ENCODE measurements around the gene FGF9.

The FGF9 gene

DNA sequence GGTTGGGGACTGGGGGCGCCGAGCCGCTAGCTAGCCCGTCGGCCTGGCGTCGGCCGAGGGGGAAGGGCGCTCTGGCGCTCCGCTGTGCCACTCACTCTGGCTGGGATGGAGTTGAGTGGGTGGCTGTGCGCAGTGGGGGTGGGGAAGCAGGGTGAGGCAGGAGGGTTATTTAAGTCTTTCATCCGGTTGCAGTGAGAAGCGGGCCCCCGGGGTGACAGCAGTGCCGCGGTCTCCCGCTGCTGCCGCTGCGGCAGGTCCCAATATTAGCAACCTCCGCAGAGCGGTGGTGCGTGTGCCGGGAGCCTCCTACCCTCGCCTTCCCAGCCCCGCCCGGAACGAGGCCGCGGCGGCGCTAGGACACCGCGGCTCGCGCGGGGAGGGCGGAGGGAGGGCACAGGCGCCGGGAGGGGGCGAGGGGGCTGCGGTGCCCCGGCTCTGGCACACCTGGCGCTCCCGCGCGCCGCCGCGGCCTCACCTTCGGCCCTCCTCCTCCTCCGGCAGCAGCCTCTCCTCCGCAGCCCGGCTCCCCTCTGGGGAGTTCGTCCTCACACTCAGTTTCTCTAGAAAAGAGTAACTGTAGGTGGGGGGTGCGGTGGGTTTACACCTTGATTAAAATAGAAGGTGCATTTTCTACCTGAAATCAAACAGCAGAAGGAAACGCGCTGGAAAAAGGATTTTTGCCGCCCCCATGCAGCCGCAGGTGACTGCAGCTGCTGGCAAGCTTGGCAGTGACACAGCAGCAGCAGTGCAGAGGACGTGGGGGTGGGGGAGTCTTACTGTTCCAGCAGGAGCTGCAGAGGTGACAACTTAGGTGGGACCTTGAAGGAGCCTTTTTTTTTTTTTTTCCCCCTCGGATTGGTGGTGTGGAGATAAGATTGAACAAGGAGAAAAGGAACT is 4.5 kb downstream of the FGF9 start:
- peak; percentile 69 to 72 (median 72) for DNase-seq

DNA sequence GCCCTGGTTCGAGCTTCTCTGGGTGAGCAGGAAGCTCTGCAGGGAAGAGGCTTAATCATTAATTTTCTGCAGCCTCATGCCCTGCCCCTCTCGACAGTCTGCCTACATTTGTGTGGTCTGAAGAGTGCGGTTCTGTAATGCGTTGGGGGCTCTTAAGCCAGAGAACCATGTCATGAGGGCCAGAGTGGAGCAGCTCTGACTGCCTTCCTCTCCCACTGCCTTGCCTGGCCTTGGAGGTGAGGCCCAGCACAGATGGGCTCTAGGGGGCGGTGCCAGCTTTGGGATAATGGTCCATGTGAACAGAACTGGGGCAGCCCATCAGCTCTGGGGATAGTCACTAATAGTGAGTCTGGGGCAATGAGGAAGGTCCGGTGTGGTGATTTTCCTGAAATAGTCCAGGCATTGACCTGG is 5.7 kb downstream of the FGF9 start:
- DNase-seq: peak in 1 of 3 experiments; percentile 10

DNA sequence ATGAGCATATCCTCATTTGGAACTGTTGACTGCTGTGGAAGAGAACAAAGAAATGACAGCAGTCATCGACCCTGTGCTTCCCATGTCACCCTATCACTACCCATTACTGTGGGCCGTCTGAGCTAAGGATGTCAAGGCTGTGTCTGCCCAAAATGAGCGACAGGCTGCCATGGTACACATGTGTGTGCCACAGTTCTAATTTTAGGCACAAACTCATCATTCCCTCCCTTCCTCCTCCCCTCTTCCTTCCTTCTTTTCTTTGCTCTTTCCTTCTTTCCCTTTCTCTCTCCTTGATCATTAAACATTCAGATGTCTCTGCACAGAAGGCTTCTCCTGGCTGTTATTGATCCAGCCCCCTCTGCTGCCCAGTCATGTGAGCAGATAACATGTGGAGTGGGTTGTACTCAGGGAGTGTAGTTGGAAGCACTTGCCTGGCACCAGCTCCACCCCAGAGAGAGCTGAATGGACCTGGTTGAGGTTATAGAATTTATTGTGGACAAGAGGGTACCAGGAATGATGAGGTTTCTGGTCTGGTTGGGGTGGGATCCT is 6.3 kb downstream of the FGF9 start:
- DNase-seq: no peak

DNA sequence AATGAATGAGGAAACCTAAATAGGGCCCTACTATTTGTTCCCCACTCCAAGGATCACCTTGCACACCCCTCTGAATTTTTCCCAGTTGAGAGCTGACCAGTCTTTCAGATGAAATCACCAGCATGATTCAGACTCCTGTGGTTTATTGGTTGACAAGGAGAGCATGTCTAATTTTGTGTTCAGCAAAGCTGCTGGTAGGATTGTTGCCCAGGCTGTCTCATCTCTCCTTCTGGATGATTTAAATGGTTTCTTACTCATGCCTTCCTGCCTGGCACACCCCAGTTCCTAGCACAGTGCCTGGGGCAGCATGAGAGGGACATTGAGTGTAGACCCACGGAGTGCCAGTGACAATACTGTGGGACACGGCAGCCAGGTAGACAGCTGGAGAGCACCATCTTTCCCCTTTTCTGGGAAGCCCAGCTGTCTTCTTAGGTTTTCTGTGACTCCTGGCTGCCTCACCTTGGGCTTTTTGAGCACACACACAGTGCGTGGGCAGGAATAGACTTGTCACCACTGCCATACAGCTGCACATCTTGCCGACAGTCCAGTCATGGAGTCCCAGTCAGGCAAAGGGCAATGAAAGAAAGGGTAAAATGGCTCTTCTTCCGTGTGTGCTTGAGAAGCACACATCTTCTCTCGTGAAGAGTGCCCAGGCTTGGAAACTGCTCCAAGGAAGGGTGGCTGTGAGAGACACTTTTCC is 12.3 kb downstream of the FGF9 start:
- no peak for DNase-seq

DNA sequence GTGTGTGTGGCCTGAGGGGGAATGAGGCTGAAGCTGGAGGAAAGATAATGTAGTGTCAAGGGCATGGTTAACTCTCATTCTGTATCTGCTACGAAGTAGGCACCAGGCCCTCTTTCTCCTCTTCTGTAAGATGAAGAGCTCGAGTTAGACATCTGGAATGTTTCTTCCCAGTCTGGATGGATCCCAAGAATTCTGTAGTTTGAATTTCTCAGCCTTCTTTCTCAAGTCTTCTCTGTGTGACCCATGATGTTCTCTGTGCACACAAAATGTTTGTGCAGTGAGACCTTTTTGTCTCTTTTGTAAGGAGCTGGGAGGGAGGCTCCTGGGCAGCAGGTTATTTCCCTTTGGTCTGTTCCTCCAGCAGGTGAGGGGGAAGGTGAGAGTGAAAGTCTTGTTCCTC is 13.7 kb downstream of the FGF9 start:
- DNase-seq: no peak

DNA sequence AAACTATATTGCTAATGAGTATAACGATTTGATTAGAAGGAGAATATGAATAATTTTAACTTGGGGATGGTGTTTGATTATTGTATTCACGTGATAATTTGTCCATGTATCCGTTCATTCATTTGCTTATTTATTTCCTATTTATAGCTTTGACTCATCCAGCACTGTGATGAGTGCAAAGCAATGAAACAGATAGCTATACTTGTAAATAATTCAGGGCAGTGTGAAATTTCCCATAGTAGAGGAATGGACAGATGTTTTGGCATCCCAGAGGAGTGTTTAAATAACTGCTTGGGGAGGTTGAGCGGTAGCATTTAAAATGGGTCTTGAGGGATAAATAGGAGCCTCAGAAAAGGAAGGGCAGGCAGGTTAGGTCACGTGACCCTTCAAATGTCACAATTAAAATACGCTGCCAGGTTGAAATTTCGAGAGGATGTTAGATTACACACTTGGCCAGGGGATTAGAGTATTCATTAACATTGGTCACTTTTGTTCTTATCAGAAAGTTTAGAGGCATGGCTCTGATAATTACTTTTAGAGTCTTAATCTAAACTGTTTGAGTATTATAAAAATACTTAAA is 14.7 kb downstream of the FGF9 start:
- DNase-seq: no peak

DNA sequence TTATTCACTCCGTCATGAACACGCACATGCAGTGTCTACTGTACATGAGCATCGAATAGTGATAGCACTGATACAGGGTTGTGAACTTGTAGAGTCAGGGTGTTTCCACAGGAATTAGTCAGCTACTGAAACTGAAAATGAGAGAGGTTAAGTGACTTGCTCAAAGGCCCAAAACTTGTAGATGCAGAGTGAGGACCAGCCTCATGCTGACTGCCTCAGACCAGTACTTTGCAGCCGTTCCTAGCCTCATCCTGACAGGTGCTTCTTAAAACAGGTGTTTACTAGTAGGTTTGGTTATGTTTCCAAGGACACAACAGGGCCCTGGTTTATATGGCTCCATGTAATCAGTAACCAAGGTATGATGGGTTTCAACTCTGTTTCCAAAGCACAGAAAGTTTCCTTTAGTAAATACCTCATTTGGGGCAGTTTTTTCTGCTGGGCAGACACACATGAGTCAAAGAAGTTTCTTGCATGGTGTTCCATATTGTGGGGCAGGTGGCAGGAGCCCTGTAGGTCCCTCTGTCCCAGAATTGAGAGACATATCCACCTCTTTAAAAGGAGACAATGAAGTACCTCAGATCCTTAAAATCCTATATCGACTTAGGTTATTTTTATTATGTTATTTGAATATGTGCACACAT is 16.0 kb downstream of the FGF9 start:
- no peak for DNase-seq

DNA sequence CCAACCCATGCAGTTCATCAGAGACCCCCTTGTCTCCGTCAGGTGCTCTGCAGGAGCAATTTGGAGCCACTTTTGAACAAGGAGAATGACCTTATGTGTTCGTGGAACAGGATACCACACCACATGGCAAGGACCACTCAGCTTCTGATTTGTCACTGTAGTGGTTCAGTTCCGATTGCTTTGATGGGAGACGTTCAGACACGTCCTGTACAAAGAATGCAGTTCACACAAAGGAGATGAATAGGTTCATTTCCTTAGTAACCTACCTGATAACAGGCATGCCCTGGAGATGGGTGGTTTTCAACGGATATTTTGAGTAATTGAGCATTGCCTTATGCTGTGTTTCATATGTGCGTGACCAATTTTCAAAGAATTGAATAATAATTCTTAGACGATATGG is 17.2 kb downstream of the FGF9 start:
- no peak for DNase-seq

DNA sequence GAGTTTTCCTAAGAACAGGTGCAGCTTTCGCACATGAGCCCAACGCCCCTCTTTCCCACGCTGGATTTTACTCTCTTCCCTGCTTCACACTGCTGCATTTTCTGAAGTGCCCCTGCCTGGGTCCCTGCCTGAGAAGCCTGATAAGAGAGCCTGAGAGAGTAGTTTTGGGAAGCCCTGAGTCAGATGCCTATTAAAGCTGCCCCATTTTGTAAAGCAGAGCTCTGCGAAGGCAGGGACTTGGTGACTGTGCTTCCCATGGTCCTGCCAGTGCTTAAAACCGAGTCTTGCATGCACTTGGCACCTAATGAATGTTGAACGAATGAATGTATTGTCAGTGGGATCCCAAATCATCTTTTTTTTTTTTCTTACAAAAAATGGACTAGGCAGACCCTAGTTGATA is 18.2 kb downstream of the FGF9 start:
- no peak for DNase-seq

DNA sequence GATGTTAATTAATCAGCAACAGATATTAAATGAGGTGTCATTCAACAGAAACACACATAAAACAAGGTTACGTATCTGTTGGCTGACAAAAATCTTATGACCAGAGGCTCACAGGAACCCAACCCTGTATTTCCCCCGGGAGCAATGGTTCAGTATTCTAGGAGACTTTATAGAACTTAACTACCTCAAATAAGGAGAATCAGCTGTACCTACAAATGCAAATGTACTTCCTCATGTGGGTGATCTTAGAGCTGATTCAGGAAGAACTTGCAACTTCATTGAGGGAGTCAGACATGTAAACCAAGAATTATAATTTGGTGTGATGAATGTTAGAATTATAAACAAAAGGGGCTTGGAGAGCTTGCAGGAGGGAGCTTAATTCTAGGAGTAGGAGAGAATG is 20.1 kb downstream of the FGF9 start:
- no peak for DNase-seq

DNA sequence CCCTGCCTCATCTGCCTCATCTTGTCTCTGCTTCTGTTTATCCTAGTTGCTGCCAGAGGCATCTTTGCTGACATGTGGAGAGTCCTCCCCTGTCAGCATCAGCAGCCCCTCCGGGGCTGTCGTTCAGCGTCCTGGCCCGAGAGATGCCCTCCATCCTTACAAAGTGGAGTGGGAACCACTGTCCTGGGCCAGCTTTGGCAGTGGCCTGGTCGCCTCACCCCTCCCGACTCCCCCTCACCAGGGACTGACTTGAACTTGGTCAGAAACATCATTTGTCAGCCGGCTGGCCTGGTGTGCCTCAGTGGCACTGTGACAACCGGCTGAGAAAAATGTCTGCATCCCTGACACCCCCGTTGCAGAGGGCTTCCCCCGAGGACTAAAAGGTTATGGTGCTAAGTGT is 20.6 kb downstream of the FGF9 start:
- DNase-seq: no peak

DNA sequence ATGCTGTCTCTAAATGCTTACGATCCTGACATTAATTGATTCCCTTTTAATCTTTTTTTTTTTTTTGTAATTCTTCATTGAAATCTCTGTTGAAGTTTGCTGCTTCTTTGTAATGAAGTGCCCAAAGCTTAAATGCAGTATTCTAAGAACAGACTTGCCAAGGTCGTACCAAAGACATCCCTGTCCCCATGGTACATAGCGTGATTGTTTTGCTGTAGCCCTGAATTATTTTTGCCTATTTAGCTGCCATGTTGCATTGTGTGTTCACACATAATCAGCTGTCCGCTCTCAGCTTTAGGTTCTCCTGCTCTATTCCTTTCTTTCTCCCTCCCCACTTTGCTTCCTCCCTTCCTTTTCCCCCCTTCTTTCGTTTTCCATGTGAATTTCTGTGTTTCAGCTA is 21.1 kb downstream of the FGF9 start:
- DNase-seq: no peak

DNA sequence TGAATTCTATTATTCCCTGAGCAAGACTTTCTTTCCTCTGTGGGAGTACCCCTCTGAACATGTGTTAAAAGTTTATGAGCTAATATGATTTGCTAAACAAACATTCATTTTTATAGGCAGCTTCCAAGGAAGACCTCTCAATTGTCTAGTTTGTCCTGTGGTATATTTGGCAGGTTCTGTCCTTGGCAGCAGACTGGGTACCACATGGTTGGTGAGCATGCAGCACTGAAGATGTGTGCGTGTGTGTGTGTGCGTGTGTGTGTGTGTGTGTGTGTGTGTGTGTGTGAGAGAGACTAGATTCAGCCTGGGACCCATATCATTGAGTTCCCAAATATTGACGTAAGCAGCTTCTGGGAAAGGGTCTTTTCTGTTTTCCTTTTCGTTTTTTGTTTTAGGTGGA is 24.0 kb downstream of the FGF9 start:
- DNase-seq: no peak

DNA sequence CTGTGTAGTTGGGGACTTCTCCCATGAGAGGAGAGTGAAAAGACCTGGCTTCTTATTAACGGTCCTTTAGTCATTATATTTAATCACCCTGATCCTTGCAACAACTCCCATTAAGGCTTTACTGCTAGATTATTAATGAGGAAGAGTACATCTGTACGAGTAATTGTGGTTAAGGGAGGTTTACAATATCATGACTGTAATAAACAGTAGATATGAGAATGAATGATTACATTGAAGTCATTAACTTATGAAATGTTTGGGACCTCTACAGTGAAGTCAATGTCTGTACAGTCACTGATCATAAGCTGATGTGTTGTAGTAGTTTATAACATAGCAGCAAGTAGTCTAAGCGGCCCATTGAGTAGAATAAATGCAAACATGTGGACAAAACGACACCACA is 24.7 kb downstream of the FGF9 start:
- no peak for DNase-seq

DNA sequence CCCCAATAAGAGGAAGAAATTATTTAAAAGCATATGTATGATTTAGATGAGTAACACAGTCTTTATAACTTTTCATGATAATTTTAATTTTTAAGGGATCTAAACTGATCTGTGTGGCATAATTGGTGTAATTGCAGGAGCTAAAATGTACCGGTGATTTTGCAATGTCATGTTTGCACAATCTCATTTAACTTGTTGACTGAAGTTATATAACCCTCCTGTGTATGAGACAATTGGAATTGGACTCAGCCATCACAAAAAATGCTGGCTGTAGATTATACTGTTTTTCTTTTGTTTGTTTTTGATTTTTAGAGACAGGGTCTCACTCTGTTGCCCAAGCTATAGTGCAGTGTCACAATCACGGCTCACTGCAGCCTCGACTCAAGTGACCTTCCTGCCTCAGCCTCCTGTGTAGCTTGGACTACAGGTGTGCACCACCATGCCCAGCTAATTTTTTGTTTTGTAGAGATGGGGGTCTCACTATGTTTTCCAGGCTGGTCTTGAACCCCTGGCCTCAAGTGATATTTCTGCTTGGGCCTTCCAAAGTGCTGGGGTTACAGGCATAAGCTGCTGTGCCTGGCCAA is 26.1 kb downstream of the FGF9 start:
- DNase-seq: no peak

DNA sequence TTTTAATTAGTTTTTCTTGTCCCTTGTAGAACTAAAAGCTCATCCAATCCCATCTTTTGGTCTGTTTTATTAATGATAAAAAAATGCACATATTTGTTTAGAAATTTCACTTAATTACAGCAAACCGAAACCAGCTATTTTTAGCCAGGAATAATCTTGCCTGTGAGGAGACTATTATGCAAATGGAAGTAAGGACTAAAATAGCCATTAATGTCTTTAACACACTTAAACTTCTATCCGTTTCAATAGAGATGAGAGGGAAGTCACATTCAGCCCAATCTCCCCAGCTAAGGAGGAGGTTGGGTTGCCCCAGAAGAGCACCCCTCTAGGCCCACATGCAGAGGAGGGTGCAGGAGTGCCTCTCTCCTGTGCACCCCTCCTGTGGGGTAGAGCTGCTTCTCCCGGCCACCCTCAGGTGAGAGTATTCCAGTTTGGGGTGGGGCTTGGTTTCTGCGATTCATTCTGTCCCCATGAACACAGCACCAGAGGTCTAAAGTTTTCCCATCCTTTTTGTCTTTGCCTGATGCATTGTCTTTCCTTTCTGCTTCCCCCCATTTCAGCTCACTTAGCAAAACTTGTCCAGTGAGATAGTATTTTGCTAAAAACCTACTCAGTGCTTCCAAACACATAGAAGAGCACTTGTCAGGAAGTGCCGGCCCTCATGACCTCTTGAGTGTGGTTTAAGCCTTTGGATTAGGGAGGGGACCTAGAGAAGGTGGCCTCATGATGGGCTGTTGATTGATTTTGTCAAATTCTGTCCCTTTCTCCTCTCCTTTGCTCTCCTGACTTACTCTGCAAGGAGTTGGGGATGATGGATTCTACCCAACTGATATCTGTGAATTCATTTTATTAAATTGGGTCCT is 28.2 kb downstream of the FGF9 start:
- DNase-seq: no peak

DNA sequence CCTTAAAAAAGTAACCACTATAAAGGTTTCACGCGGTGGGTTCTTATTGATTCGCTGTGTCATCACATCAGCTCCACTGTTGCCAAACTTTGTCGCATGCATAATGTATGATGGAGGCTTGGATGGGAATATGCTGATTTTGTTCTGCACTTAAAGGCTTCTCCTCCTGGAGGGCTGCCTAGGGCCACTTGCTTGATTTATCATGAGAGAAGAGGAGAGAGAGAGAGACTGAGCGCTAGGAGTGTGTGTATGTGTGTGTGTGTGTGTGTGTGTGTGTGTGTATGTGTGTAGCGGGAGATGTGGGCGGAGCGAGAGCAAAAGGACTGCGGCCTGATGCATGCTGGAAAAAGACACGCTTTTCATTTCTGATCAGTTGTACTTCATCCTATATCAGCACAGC is 30.6 kb downstream of the FGF9 start:
- DNase-seq: no peak

DNA sequence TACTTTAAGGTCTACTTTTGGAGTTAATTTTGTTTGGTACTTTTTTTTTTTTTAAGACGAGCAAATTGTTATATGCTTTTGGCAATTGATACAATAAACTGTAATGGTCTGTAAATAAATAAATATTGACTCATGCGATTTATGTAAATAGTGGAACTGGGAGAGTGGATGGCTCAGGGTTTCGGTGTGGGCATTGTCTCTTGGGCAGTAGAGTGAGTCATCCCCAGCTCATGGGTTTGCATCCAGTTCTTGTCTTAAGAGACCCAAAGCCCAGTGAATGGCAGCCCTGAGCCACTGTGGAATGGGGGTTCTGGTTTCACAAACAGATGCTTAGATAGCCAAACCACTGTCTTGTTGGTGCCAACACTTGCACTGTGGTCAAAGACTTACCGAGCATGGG is 33.0 kb downstream of the FGF9 start:
- no peak for DNase-seq

DNA sequence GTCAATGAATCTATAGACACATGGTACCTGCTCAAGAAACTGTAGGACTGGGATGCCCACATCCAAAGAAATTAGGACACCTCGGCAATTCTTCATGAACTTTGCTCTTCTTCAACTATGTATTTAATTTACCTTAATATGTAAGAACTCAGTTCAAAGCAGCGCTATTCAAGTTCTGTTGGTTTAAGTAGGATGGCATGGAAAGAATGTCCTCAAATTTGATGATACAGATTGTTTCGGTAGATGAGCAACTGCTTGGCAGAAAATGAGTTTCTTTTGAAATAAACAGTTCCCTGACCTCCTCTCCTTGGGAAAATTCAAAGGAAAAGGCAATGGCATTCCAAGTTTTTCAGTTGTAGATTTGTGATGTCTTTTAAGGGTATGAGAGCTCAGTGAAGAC is 36.7 kb downstream of the FGF9 start:
- no peak for DNase-seq

DNA sequence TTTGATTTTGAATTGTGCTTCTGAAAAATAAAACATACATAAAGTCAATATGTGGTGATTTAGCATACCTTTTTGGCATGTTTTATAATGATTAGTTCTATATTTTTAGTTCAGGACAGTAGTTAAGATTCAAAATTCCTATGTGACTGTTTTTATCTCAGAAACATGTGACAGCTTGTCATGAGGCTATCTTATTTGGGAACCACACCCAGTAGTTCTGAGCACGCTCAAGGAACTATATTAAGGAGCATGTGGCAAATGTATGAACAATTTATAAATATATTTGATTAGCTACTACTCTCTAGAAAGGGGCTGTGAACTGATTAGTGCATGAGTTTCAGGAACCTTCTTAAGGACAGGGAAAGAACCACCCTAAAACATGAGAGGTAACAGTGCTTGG is 38.8 kb downstream of the FGF9 start:
- DNase-seq: no peak

DNA sequence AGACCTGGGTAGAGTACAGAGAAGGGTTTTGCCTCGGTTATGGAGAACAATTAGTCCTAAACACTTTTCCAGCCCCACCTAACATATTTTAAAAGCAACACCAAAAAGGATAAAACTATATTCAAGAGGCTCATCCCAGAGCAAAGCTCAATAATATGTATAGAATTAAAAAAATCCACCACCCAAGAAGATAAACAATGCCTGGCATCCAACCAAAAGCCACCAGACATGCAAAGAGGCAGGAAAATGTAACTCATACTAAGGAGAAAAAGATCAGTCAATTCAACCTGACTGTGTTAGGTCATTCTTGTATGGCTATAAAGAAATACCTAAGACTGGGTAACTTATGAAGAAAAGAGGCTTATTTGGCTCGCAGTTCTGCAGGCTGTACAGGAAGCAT is 39.3 kb downstream of the FGF9 start:
- no peak for DNase-seq

DNA sequence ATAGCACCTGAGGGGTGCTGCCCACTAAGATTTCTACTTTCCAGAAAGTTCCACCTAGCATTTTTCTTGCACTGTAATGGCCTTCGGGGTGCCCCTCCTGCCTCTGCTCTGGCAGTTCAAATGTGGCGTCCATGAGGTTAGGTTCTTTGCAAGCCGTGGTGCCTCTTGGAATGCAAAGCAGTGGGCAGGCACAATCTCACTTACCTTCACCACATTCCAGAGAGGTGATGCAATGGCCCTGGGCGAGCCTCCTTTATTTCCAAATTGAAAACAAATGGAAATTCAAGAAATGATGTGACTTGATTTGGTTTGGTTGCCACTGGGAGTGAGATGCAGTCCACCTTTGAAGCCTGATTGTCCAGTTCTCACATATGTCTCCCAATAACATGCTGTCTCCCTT is 46.9 kb downstream of the FGF9 start:
- DNase-seq: no peak
